Lung (tissue), 12 donors: ENCODE measurements around the gene PDE4B. TPM values are rescaled to one million over a fixed set of nuclear protein-coding genes. Genes with fewer than 3 reads are reported as not detected.

Experiments used
- ATAC-seq: fragments of 200-7000 bp; cut with Tn5 transposase; one replicate; pipeline ENCODE4 v1.9.1; 2020; ENCODE audit warnings: moderate number of reproducible peaks; ENCODE audit not compliant: insufficient read depth, low FRiP score
- DNase-seq, 3 donors: peaks; one replicate each; pipeline ENCODE4 v3.0.0-alpha.2; 2013 to 2017
- H3K27ac ChIP-seq, 2 donors: one replicate each; pipeline ENCODE4 v1.5.1; 2013; ENCODE audit warnings: mild to moderate bottlenecking in 2 of 2, moderate library complexity in 2 of 2, control low read depth in 1 of 2, inconsistent platforms in 1 of 2, low read depth in 1 of 2, low read length in 1 of 2
- H3K27me3 ChIP-seq, 3 donors: one replicate each; pipeline ENCODE4 v1.5.1; 2013; ENCODE audit warnings: low read length in 2 of 3; ENCODE audit not compliant: control insufficient read depth in 3 of 3, insufficient read depth in 3 of 3
- H3K36me3 ChIP-seq, 4 donors: one replicate each; pipeline ENCODE4 v1.5.1; 2013; ENCODE audit warnings: low read length in 4 of 4, mild to moderate bottlenecking in 1 of 4, moderate library complexity in 1 of 4; ENCODE audit not compliant: control insufficient read depth in 4 of 4, insufficient read depth in 4 of 4
- H3K4me1 ChIP-seq, 5 donors: one replicate each; pipeline ENCODE4 v1.5.1; 2013; ENCODE audit warnings: low read length in 5 of 5, mild to moderate bottlenecking in 2 of 5, moderate library complexity in 1 of 5; ENCODE audit not compliant: control insufficient read depth in 5 of 5, insufficient read depth in 5 of 5
- H3K4me3 ChIP-seq: one replicate; pipeline ENCODE4 v1.5.1; 2013; ENCODE audit warnings: mild to moderate bottlenecking, control low read depth, moderate library complexity
- H3K9ac ChIP-seq, 2 donors: one replicate each; pipeline ENCODE4 v1.5.1; 2013; ENCODE audit warnings: low read length in 2 of 2, control low read depth in 1 of 2; ENCODE audit not compliant: insufficient read depth in 1 of 2
- H3K9me3 ChIP-seq, 4 donors: one replicate each; pipeline ENCODE4 v1.5.1; 2013; ENCODE audit warnings: low read length in 3 of 4, mild to moderate bottlenecking in 1 of 4, moderate library complexity in 1 of 4; ENCODE audit not compliant: control insufficient read depth in 4 of 4, insufficient read depth in 3 of 4
- CTCF ChIP-seq: IDR thresholded peaks from 2 replicates; pipeline ENCODE4 v1.5.1; 2012; ENCODE audit warnings: mild to moderate bottlenecking; ENCODE audit errors: control extremely low read depth, extremely low read depth
- WGBS, 2 donors: extraction: QIAGEN DNeasy Blood & Tissue Kit; methylation state at CpG; one replicate each; pipeline ENCODE4 v1.1.7; 2013; 5-methylcytosine and 5-hydroxymethylcytosine counted together
- polyA plus RNA-seq, 2 donors: library from polyadenylated mRNA; stranded (reverse); fragments of 200-250 nt; gene quantifications; one replicate each; pipeline ENCODE4 v1.2.1, GENCODE V29; 2013
- total RNA-seq, 2 donors: library from RNA; depleted of rRNA in 1 of 2; stranded (reverse); fragments of >200 nt in 1 of 2; gene quantifications; one replicate each; pipeline ENCODE4 v1.2.1, GENCODE V29; 2014 to 2021
- donor health status: control.
- donor health status: control.
- donor health status: Bipolar disorder and iron deficiency.
- donor health status: healthy.
- donor health status: DM: yes; HTN: yes; CAD: no.

Gene PDE4B
- total and polyA plus RNA-seq, 4 donors = 4.0 to 96.2 (median 20.2) TPM

- WGBS, 2 donors = 91 to 93% methylated on average over 4 of the region's 4 CpGs
- H3K9ac ChIP-seq = no peak overlapping the region
- H3K4me3 ChIP-seq = no peak overlapping the region
- DNase-seq = no peak
- H3K27me3 ChIP-seq = no peaks in the 10 kb centered on the region
- H3K9me3 ChIP-seq = no peaks in the 10 kb centered on the region
- no peak for TF ChIP-seq CTCF
- H3K27ac ChIP-seq = no peak overlapping the region
- no peaks in the 10 kb centered on the region for H3K4me1 ChIP-seq
- no peak for ATAC-seq
- no peaks in the 10 kb centered on the region for H3K36me3 ChIP-seq
These were observed 434.3 kb downstream of the PDE4B start for GRCh38 chr1:66226985-66227384.

GRCh38 chr1:66227966-66228365 lies 435.3 kb downstream of the PDE4B start:
- DNase-seq = no peak
- Histone ChIP-seq H3K9me3 (no peaks in the 10 kb centered on the region), H3K27me3 (no peaks in the 10 kb centered on the region), H3K4me1 (no peaks in the 10 kb centered on the region), H3K4me3 (no peak overlapping the region), H3K9ac (no peak overlapping the region), H3K27ac (no peak overlapping the region), H3K36me3 (no peaks in the 10 kb centered on the region)
- no peak for TF ChIP-seq CTCF
- ATAC-seq = no peak
- 96 to 99% methylated on average over 2 of the region's 2 CpGs for WGBS, 2 donors

- TF ChIP-seq CTCF = no peak
- ATAC-seq (peak; percentile 47), DNase-seq (no peak)
- Histone ChIP-seq H3K27ac (no peak overlapping the region), H3K9ac (no peak overlapping the region), H3K9me3 (no peaks in the 10 kb centered on the region), H3K4me3 (no peak overlapping the region), H3K4me1 (no peaks in the 10 kb centered on the region), H3K27me3 (no peaks in the 10 kb centered on the region), H3K36me3 (no peaks in the 10 kb centered on the region)
These were observed 438.5 kb downstream of the PDE4B start for GRCh38 chr1:66231217-66231616.

- TF ChIP-seq CTCF = no peak
- Histone ChIP-seq H3K27me3 (no peaks in the 10 kb centered on the region), H3K9me3 (no peaks in the 10 kb centered on the region), H3K27ac (no peak overlapping the region), H3K9ac (no peak overlapping the region), H3K4me3 (no peak overlapping the region), H3K36me3 (no peaks in the 10 kb centered on the region), H3K4me1 (no peaks in the 10 kb centered on the region)
- WGBS, 2 donors = 87 to 92% methylated on average over 5 of the region's 5 CpGs
- no peak for ATAC-seq
- DNase-seq = no peak
These were observed 439.2 kb downstream of the PDE4B start for GRCh38 chr1:66231681-66232463.
